Activated gamma-delta T cell (primary cell): ENCODE results near the gene UGT2B17.
"Not testable (repeated sequence)": the region's sequence is repeated elsewhere in the genome, so short reads cannot be mapped to it uniquely, and the experiment has no call there.

ENCODE experiments used
- DNase-seq: peaks from one replicate; lab custom pipeline; 2025; lab: John Stamatoyannopoulos, UW

The UGT2B17 gene

GRCh38 chr4:68569036-68569435 lies 7.1 kb downstream of the UGT2B17 start:
- DNase-seq: not testable (repeated sequence)

- DNase-seq: not testable (repeated sequence)
These were observed 7.6 kb downstream of the UGT2B17 start for GRCh38 chr4:68568535-68568934.

GRCh38 chr4:68566364-68566763 lies 9.8 kb downstream of the UGT2B17 start:
- not testable (repeated sequence) for DNase-seq

- DNase-seq: not testable (repeated sequence)
These were observed 11.0 kb downstream of the UGT2B17 start for GRCh38 chr4:68565082-68565481.

- not testable (repeated sequence) for DNase-seq
These were observed 15.6 kb downstream of the UGT2B17 start for GRCh38 chr4:68560364-68561070.

- not testable (repeated sequence) for DNase-seq
These were observed 22.3 kb downstream of the UGT2B17 start for GRCh38 chr4:68553830-68554229.

- DNase-seq: not testable (repeated sequence)
These were observed 23.0 kb downstream of the UGT2B17 start for GRCh38 chr4:68552818-68553811.

- not testable (repeated sequence) for DNase-seq
These were observed 33.4 kb downstream of the UGT2B17 start for GRCh38 chr4:68542742-68543141.

GRCh38 chr4:68536375-68536774 lies 39.7 kb downstream of the UGT2B17 start:
- no peak for DNase-seq

GRCh38 chr4:68535974-68536373 lies 40.1 kb downstream of the UGT2B17 start:
- no peak for DNase-seq

GRCh38 chr4:68522232-68522631 lies 53.9 kb downstream of the UGT2B17 start:
- DNase-seq: not testable (repeated sequence)

GRCh38 chr4:68520985-68521384 lies 55.1 kb downstream of the UGT2B17 start:
- no peak for DNase-seq

- DNase-seq: no peak
These were observed 57.2 kb downstream of the UGT2B17 start for GRCh38 chr4:68518889-68519288.

- DNase-seq: not testable (repeated sequence)
These were observed 70.7 kb downstream of the UGT2B17 start for GRCh38 chr4:68505452-68505851.

GRCh38 chr4:68504836-68505235 lies 71.3 kb downstream of the UGT2B17 start:
- not testable (repeated sequence) for DNase-seq

GRCh38 chr4:68503462-68503861 lies 72.7 kb downstream of the UGT2B17 start:
- DNase-seq: not testable (repeated sequence)

- DNase-seq: no peak
These were observed 77.1 kb downstream of the UGT2B17 start for GRCh38 chr4:68499021-68499420.

GRCh38 chr4:68498413-68499007 lies 77.6 kb downstream of the UGT2B17 start:
- no peak for DNase-seq

- no peak for DNase-seq
These were observed 81.4 kb downstream of the UGT2B17 start for GRCh38 chr4:68494688-68495087.

GRCh38 chr4:68490826-68491457 lies 85.2 kb downstream of the UGT2B17 start:
- no peak for DNase-seq

GRCh38 chr4:68489338-68489737 lies 86.8 kb downstream of the UGT2B17 start:
- DNase-seq: no peak
